Brain microvascular endothelial cell (primary cell): ENCODE data around the gene OOEP.

Experiments
- DNase-seq: peaks from one replicate; pipeline ENCODE4 v3.0.0-alpha.2; 2020
- H3K27ac ChIP-seq: fragments of 250-450 bp; sonication (Bioruptor Pico); 2 replicates; pipeline ENCODE4 v1.5.1; 2020; ENCODE audit warnings: mild to moderate bottlenecking, moderate library complexity
- H3K27me3 ChIP-seq: fragments of 250-450 bp; sonication (Bioruptor Pico); replicated peaks from 2 replicates; pipeline ENCODE4 v1.5.1; 2020; ENCODE audit warnings: mild to moderate bottlenecking
- H3K36me3 ChIP-seq: fragments of 250-450 bp; sonication (Bioruptor Pico); replicated peaks from 2 replicates; pipeline ENCODE4 v1.5.1; 2020; ENCODE audit warnings: mild to moderate bottlenecking
- H3K4me3 ChIP-seq: 2 replicates; pipeline ENCODE4 v1.5.1; 2011; ENCODE audit warnings: low read depth, mild to moderate bottlenecking, control low read depth, low read length, moderate library complexity
- in situ Hi-C: cut with HindIII; loops from 2 replicates; pipeline ENCODE4 v1.10.0; 2017; ENCODE audit warnings: low sequenced_read_pairs, low pct_ligation_motif_present
- TF ChIP-seq, protein P1 (sequence below): IDR thresholded peaks from 2 replicates; pipeline ENCODE4 v1.5.1; 2011; ENCODE audit warnings: low read depth, mild to moderate bottlenecking, moderate library complexity, low read length, control low read depth, inconsistent platforms; ENCODE audit errors: missing control alignments

OOEP gene

GRCh38 chr6:73369563-73369962 lies at the start of gene OOEP:
OOEP (minus strand) TSS chr6:73369897; CDS start chr6:73369792, 105 bp downstream.
- TF ChIP-seq, protein P1, sequence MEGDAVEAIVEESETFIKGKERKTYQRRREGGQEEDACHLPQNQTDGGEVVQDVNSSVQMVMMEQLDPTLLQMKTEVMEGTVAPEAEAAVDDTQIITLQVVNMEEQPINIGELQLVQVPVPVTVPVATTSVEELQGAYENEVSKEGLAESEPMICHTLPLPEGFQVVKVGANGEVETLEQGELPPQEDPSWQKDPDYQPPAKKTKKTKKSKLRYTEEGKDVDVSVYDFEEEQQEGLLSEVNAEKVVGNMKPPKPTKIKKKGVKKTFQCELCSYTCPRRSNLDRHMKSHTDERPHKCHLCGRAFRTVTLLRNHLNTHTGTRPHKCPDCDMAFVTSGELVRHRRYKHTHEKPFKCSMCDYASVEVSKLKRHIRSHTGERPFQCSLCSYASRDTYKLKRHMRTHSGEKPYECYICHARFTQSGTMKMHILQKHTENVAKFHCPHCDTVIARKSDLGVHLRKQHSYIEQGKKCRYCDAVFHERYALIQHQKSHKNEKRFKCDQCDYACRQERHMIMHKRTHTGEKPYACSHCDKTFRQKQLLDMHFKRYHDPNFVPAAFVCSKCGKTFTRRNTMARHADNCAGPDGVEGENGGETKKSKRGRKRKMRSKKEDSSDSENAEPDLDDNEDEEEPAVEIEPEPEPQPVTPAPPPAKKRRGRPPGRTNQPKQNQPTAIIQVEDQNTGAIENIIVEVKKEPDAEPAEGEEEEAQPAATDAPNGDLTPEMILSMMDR: no peak
- no peak for DNase-seq
- no peak within 1 kb of the TSS for H3K4me3 ChIP-seq
- H3K27me3 ChIP-seq: no peaks in the 10 kb centered on the region
- H3K36me3 ChIP-seq: no peaks in the 10 kb centered on the region
- no peak within 1 kb of the TSS for H3K27ac ChIP-seq
- in situ Hi-C loops: no loop called here

DNA sequence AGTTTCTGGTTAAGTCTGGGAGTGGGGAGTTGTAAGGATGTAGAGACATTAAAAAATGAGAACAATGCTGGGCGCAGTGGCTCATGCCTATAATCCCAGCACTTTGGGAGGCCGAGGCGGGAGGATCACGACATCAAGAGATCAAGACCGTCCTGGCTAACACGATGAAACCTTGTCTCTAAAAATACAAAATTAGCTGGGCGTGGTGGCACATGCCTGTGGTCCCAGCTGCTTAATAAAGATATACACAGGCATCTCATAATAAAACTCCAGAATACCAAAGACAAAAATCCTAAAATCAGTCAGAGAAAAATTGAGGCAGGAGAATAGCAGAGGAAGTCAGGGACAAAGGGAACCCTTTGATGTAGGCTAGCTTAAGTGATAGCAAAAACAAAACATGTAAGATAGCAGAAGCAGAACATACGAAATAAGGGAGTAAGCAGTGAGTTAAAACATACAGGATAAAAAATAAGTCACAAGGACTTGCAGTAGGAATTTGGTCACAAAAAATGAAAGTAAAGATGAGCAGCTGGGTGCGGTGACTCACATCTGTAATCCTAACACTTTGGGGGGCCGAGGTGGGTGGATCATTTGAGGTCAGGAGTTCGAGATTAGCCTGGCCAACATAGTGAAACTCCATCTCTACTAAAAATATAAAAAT lies 48.5 kb upstream of the OOEP start:
- Histone ChIP-seq H3K27ac (no peak overlapping the region), H3K27me3 (no peaks in the 10 kb centered on the region), H3K36me3 (no peaks in the 10 kb centered on the region), H3K4me3 (no peak overlapping the region)
- DNase-seq: peak; percentile 37
- in situ Hi-C loops: no loop called here
- TF ChIP-seq, protein P1: no peak

- no peak overlapping the region for H3K4me3 ChIP-seq
- H3K36me3 ChIP-seq: no peaks in the 10 kb centered on the region
- no peak for DNase-seq
- in situ Hi-C loops: no loop called here
- TF ChIP-seq, protein P1: no peak
- H3K27me3 ChIP-seq: no peaks in the 10 kb centered on the region
- H3K27ac ChIP-seq: no peak overlapping the region
Observed at GRCh38 chr6:73413102-73413501, 43.4 kb upstream of the OOEP start.

GRCh38 chr6:73409395-73409794 lies 39.7 kb upstream of the OOEP start:
- in situ Hi-C loops: no loop called here
- DNase-seq: no peak
- no peak overlapping the region for H3K27ac ChIP-seq

DNA sequence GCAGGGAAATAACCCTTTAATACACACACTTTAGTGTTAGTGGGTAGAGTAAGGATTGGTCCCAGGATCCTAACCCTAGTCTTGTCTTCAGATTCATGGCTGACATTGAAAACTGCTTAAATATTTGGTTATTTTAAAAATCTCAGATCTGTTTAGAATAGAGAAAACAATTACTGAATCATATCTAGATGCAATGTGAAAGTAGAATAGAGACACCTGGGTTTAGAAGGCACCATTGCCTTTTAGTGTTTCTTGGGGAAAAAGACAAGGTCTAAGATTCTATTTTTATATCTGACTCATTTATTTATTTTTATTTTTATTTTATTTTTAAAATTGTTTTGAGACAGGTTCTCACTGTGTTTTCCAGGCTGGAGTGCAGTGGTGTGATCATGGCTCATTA lies 31.0 kb upstream of the OOEP start:
- Histone ChIP-seq H3K27me3 (no peaks in the 10 kb centered on the region), H3K36me3 (no peaks in the 10 kb centered on the region), H3K4me3 (no peak overlapping the region), H3K27ac (no peak overlapping the region)
- in situ Hi-C loops: no loop called here
- TF ChIP-seq, protein P1: no peak
- no peak for DNase-seq

More at GRCh38 chr6:73409395-73409794, 39.7 kb upstream of the OOEP start:
- H3K4me3 ChIP-seq: no peak overlapping the region
- H3K36me3 ChIP-seq: no peaks in the 10 kb centered on the region
- no peaks in the 10 kb centered on the region for H3K27me3 ChIP-seq
- TF ChIP-seq, protein P1: no peak

DNA sequence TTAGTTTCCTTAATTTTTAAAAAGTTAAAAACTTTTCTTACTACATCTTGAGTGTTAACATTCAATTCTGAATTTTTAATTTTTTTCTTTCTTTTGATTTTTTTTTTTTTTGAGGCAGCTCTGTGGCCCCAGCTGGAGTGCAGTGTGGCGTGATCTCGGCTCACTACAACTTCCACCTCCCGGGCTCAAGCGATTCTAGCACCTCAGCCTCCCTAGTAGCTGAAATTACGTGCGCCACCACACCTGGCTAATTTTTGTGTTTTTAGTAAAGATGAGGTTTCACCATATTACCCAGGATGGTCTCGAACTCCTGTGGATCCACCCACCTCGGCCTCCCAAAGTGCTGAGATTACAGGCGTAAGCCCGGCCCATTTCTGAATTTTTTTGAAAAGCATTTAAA lies 26.2 kb upstream of the OOEP start:
- Histone ChIP-seq H3K27ac (no peak overlapping the region), H3K27me3 (no peaks in the 10 kb centered on the region), H3K36me3 (no peaks in the 10 kb centered on the region), H3K4me3 (no peak overlapping the region)
- in situ Hi-C loops: no loop called here
- DNase-seq: no peak
- TF ChIP-seq, protein P1: no peak
